ENCODE measurements around the gene C12orf56. TPM values are rescaled to one million over a fixed set of nuclear protein-coding genes. Genes with fewer than 3 reads are reported as not detected.
A peak's percentile ranks its signal among the peaks of the same experiment; 100 is the strongest.

The C12orf56 gene
- polyA plus RNA-seq, 1 donor (not counting 4 experiments of a cell fraction or from before 2014, with no cell fraction given) = 0.14 TPM

DNA sequence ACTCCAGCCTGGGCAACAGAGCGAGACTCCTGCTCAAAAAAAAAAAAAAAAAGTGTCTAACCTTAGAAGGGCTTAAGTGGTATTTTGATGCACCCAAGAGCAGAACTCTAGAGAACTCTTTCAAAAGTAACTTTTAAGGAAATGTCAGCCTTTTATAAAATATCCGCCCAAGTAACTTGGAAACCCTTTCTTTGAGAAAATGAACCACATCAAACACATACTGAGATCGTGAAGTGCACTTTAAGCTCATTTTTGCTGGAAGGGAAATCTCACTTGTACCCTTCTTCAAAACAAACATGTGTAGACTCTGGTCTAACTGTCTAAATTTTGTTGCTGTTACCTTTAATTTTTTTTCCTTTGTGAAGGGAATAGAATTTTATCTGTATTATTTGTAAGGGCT lies 5.5 kb downstream of the C12orf56 start:
- Histone ChIP-seq H4K20me1 (ENCODE audit: control insufficient read depth, extremely low read depth, insufficient read depth, low read length) (no peaks in the 10 kb centered on the region), H3K36me3 (ENCODE audit: control insufficient read depth in 2 of 2, extremely low read depth in 1 of 2, insufficient read depth in 2 of 2, low read length in 2 of 2) (no peaks in the 10 kb centered on the region), H3K4me2 (ENCODE audit: control insufficient read depth, extremely low read depth, insufficient read depth, low read depth, low read length) (peak overlapping the region; percentile 49), H3K4me3 (ENCODE audit: control insufficient read depth in 2 of 3, extremely low read depth in 1 of 3, insufficient read depth in 2 of 3, low read depth in 1 of 3, low read length in 3 of 3) (no peak overlapping the region), H3K4me1 (ENCODE audit: control insufficient read depth, extremely low read depth, insufficient read depth, low read length) (peaks cover 22% of the 10 kb centered on the region), H3K27ac (ENCODE audit: control insufficient read depth, insufficient read depth, low read length) (peak overlapping the region; percentile 33), H3K9me1 (ENCODE audit: control insufficient read depth, extremely low read depth, insufficient read depth, low read length) (no peaks in the 10 kb centered on the region), H3K9ac (ENCODE audit: control insufficient read depth, extremely low read depth, insufficient read depth, low read length) (no peak overlapping the region), H3K79me2 (ENCODE audit: control insufficient read depth, insufficient read depth, low read length) (no peaks in the 10 kb centered on the region), H3K27me3 (ENCODE audit: control insufficient read depth, extremely low read depth, insufficient read depth, low read length) (no peaks in the 10 kb centered on the region), H2AFZ (ENCODE audit: control insufficient read depth, low read length) (peak overlapping the region; percentile 29), H3K9me3 (ENCODE audit: control insufficient read depth, low read depth, low read length) (peaks cover 4% of the 10 kb centered on the region)
- FAIRE-seq (no peak), DNase-seq (ENCODE audit: low read depth, low spot score) (no peak)
- dilution Hi-C loops (cut with MboI; ENCODE audit: extremely low pct_ligation_motif_present, low sequenced_read_pairs) = no loop called here
- TF ChIP-seq, protein P1, sequence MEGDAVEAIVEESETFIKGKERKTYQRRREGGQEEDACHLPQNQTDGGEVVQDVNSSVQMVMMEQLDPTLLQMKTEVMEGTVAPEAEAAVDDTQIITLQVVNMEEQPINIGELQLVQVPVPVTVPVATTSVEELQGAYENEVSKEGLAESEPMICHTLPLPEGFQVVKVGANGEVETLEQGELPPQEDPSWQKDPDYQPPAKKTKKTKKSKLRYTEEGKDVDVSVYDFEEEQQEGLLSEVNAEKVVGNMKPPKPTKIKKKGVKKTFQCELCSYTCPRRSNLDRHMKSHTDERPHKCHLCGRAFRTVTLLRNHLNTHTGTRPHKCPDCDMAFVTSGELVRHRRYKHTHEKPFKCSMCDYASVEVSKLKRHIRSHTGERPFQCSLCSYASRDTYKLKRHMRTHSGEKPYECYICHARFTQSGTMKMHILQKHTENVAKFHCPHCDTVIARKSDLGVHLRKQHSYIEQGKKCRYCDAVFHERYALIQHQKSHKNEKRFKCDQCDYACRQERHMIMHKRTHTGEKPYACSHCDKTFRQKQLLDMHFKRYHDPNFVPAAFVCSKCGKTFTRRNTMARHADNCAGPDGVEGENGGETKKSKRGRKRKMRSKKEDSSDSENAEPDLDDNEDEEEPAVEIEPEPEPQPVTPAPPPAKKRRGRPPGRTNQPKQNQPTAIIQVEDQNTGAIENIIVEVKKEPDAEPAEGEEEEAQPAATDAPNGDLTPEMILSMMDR (optimal IDR thresholded peaks at IDR 0.05 in 1 of 3, IDR thresholded peaks at IDR 0.05 in 1 of 3, conservative IDR thresholded peaks at IDR 0.05 in 1 of 3; ENCODE audit: extremely low read depth in 1 of 3, insufficient read depth in 2 of 3, low read length in 3 of 3) = no peak
- no peak for TF ChIP-seq EZH2 (IDR thresholded peaks at IDR 0.05; ENCODE audit: low read length)

DNA sequence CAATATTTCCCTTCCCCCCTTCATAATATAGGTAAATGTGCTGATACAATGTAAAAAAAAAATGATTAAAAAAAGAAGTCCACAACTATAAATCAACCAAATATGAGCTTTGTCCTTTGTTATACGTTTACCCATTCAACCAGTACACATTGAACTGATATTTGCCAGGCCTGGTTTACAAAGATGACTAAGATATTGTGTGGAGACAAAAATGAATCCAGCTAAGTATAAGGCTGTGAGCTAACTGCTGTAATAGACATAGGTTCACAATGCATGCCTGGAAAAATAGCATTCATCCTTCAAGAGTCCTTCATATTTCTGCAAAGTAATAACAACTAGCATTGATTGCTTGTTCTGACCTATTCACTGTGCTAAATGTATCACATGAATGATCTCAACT lies 6.9 kb downstream of the C12orf56 start:
- Histone ChIP-seq H2AFZ (ENCODE audit: control insufficient read depth, low read length) (no peak overlapping the region), H3K9me3 (ENCODE audit: control insufficient read depth, low read depth, low read length) (peaks cover 4% of the 10 kb centered on the region), H3K4me2 (ENCODE audit: control insufficient read depth, extremely low read depth, insufficient read depth, low read depth, low read length) (no peak overlapping the region), H3K4me3 (ENCODE audit: control insufficient read depth in 2 of 3, extremely low read depth in 1 of 3, insufficient read depth in 2 of 3, low read depth in 1 of 3, low read length in 3 of 3) (no peak overlapping the region), H3K9ac (ENCODE audit: control insufficient read depth, extremely low read depth, insufficient read depth, low read length) (no peak overlapping the region), H3K27ac (ENCODE audit: control insufficient read depth, insufficient read depth, low read length) (no peak overlapping the region), H3K36me3 (ENCODE audit: control insufficient read depth in 2 of 2, extremely low read depth in 1 of 2, insufficient read depth in 2 of 2, low read length in 2 of 2) (no peaks in the 10 kb centered on the region), H3K79me2 (ENCODE audit: control insufficient read depth, insufficient read depth, low read length) (no peaks in the 10 kb centered on the region), H4K20me1 (ENCODE audit: control insufficient read depth, extremely low read depth, insufficient read depth, low read length) (no peaks in the 10 kb centered on the region), H3K27me3 (ENCODE audit: control insufficient read depth, extremely low read depth, insufficient read depth, low read length) (no peaks in the 10 kb centered on the region), H3K4me1 (ENCODE audit: control insufficient read depth, extremely low read depth, insufficient read depth, low read length) (peaks cover 19% of the 10 kb centered on the region), H3K9me1 (ENCODE audit: control insufficient read depth, extremely low read depth, insufficient read depth, low read length) (no peaks in the 10 kb centered on the region)
- FAIRE-seq (no peak), DNase-seq (ENCODE audit: low read depth, low spot score) (no peak)
- TF ChIP-seq EZH2 (IDR thresholded peaks at IDR 0.05; ENCODE audit: low read length) = no peak
- TF ChIP-seq, protein P1 (optimal IDR thresholded peaks at IDR 0.05 in 1 of 3, IDR thresholded peaks at IDR 0.05 in 1 of 3, conservative IDR thresholded peaks at IDR 0.05 in 1 of 3; ENCODE audit: extremely low read depth in 1 of 3, insufficient read depth in 2 of 3, low read length in 3 of 3) = no peak
- dilution Hi-C loops (cut with MboI; ENCODE audit: extremely low pct_ligation_motif_present, low sequenced_read_pairs) = no loop called here

All from keratinocyte (primary cell).